NCI-H524 treated with DMSO at 0.1 percent for 48 hours (cell line): Measurements from ENCODE around the gene LRP8.

Experiments
- DNase-seq: peaks from one replicate; lab custom pipeline; 2025; lab: John Stamatoyannopoulos, UW

The LRP8 gene

GRCh38 chr1:53259932-53260331 lies 67.9 kb downstream of the LRP8 start:
- DNase-seq: no peak

- DNase-seq: no peak
These were observed 69.7 kb downstream of the LRP8 start for GRCh38 chr1:53258216-53258615.

- no peak for DNase-seq
These were observed 70.3 kb downstream of the LRP8 start for GRCh38 chr1:53257454-53258081.

- no peak for DNase-seq
These were observed 71.1 kb downstream of the LRP8 start for GRCh38 chr1:53256511-53257453.

GRCh38 chr1:53255031-53255430 lies 72.8 kb downstream of the LRP8 start:
- no peak for DNase-seq

GRCh38 chr1:53254011-53254640 lies 73.7 kb downstream of the LRP8 start:
- DNase-seq: no peak

GRCh38 chr1:53250325-53250724 lies 77.5 kb downstream of the LRP8 start:
- no peak for DNase-seq

- DNase-seq: peak; percentile 94
These were observed 78.2 kb downstream of the LRP8 start for GRCh38 chr1:53249706-53250105.

- no peak for DNase-seq
These were observed 81.4 kb downstream of the LRP8 start for GRCh38 chr1:53246261-53247134.

GRCh38 chr1:53244141-53244540 lies 83.7 kb downstream of the LRP8 start:
- no peak for DNase-seq

- DNase-seq: no peak
These were observed 85.5 kb downstream of the LRP8 start for GRCh38 chr1:53242381-53242780.

- no peak for DNase-seq
These were observed 86.0 kb downstream of the LRP8 start for GRCh38 chr1:53241828-53242227.

GRCh38 chr1:53238197-53239155 lies 89.4 kb downstream of the LRP8 start, which contains the start of gene MAGOH:
TSS of gene MAGOH (minus strand) at chr1:53238518. CDS start at chr1:53238448, 70 bp downstream.
- peak; percentile 80 for DNase-seq

GRCh38 chr1:53237638-53238037 lies 90.2 kb downstream of the LRP8 start:
- DNase-seq: no peak

- no peak for DNase-seq
These were observed 106.9 kb downstream of the LRP8 start for GRCh38 chr1:53220962-53221286.

GRCh38 chr1:53220171-53220961 lies 107.5 kb downstream of the LRP8 start, which contains the start of gene CZIB:
TSS of gene CZIB (minus strand) at chr1:53220634. CDS start at chr1:53220575, 59 bp downstream.
- peak; percentile 59 for DNase-seq

GRCh38 chr1:53219711-53220110 lies 108.2 kb downstream of the LRP8 start:
- no peak for DNase-seq

- DNase-seq: no peak
These were observed 109.7 kb downstream of the LRP8 start for GRCh38 chr1:53218201-53218600.

- DNase-seq: no peak
These were observed 113.4 kb downstream of the LRP8 start for GRCh38 chr1:53214376-53214940.
